MV-4-11 (cell line): ENCODE data around the gene RGPD4.

Source experiments
- DNase-seq: peaks from one replicate; lab custom pipeline; 2025; lab: John Stamatoyannopoulos, UW

The RGPD4 gene

DNA sequence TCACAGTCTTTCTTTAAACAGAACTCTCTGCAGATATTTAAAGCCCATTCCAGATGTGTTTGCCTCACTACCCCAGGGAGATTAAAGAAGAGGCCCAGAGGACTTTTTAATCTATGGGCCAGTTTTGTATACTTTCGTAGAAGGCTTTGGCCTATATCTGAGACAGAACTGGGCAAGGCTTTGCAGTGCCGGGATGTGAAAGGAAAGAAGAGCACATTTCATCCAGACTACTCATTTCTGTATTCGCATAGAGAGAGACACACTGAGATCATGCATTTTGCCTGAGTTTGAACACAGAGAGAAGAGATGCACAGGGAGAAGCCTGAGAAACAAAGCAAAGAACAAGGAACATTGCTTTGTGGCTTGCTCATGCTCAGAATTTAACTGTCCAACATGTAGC is 104.7 kb downstream of the RGPD4 start:
- DNase-seq: no peak

DNA sequence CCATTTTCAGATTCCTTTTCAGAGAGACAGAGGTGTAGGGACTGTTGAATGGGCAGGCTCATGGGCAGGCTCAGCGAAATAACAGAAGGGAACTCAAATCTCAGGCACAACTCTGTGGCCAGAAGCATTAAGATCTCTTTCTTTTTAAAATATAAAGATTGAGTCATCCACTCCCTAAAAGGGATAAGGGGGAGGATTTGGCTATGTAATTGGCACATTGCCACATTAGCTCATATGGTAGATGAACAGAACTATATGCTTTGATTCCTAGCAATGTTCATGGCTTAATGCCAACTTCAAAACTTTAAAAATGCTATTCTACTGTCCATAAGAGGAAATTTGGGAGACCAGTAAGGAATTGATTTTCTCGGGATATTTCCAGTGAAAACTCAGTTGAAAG is 105.8 kb downstream of the RGPD4 start:
- no peak for DNase-seq

DNA sequence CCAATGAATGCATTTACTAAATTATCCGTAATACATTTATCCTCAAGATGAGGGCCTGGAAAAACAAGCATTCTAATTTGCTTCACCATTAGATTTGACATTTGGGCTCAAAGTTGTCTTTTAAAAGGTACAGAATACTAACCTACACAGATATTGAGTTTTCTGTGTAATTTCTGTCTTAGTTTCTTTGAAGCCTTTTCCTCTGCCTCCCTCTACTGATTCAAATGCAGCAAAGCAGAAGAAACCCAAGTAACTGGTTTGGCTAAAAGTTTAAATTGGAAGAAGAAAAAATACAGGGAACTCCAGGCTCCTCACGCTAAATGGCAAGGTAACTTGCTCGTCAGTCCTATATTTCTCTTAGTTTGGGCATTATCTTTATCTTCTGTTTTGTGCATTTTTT is 106.3 kb downstream of the RGPD4 start:
- DNase-seq: no peak

DNA sequence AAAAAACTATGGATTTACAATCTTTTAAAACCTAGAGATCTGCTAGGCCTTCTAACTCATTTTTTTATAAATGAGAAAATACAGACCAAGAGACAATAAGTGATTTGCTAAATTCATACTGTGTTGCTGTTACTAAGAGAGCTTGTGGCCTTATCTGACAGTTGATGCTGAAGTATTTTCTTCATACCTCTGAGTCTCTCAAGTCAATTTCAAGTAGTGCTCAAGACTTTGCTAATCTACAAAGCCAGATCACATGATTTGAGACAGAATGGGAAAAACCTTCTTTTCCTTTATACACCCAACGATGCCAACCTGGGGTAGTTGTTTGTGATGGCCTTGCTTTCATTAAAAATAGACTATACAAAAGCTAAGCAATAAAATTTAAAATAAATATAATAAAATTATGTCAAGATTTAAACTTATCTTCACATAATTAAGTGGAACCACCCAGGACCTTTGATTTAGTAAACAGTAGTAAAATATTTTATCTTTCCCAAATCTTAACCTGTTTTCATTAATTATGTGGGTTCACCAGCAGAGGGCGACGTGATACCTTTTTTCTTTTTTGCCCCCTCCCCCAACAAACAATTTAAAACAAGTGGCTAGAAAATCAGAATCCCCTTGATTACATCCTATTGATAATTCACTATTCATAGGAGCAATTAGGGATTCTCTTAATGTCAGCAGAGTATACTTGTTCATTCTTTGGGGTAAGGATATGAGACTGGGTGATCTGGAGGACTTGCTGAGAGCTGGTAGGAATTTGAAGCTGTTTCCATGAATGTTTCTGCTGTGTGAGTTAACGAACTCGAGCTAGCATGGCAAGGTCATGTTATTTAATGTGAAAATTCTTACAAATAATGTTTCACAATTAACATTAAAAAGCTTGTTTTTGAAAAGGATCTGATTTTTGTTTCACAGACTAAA is 110.0 kb downstream of the RGPD4 start:
- no peak for DNase-seq
